ENCODE results near the gene LIMK1. TPM values are rescaled to one million over a fixed set of nuclear protein-coding genes. Genes with fewer than 3 reads are reported as not detected.
A peak's percentile ranks its signal among the peaks of the same experiment; 100 is the strongest.

Gene LIMK1
- total and polyA plus RNA-seq, 2 experiments from 2014 or later, result 13.0 to 96.5 TPM

DNA sequence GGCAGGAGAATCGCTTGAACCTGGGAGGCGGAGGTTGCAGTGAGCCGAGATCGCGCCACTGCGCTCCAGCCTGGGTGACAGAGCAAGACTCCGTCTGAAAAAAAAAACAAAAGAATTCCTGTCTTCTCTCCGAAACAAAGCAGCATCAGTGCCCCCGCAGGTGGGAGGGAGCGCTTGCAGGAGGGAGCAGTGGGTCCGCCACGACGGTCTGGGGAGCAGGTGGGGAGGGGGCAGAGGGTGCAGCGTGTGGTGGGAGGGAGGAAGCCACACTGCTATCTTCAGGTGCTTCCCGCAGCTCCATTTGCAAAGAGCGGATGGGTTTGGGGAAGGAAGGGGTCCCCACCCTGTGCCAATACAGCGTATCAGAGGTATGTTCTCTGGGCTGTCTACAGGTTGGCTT, 31.7 kb downstream of the LIMK1 start:
- H3K4me3 Mint-ChIP-seq, result no peak overlapping the region
- no peaks in the 10 kb centered on the region; the same call in 1 of the 2 replicates for H3K36me3 ChIP-seq (ENCODE audit: insufficient read depth)
- ATAC-seq, result peak; percentile 96
- TF ChIP-seq, protein P1, sequence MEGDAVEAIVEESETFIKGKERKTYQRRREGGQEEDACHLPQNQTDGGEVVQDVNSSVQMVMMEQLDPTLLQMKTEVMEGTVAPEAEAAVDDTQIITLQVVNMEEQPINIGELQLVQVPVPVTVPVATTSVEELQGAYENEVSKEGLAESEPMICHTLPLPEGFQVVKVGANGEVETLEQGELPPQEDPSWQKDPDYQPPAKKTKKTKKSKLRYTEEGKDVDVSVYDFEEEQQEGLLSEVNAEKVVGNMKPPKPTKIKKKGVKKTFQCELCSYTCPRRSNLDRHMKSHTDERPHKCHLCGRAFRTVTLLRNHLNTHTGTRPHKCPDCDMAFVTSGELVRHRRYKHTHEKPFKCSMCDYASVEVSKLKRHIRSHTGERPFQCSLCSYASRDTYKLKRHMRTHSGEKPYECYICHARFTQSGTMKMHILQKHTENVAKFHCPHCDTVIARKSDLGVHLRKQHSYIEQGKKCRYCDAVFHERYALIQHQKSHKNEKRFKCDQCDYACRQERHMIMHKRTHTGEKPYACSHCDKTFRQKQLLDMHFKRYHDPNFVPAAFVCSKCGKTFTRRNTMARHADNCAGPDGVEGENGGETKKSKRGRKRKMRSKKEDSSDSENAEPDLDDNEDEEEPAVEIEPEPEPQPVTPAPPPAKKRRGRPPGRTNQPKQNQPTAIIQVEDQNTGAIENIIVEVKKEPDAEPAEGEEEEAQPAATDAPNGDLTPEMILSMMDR (conservative IDR thresholded peaks at IDR 0.05; ENCODE audit: low read depth in 2 of 2), result peak; percentile 22 to 48; a peak in 3 of 4 replicates
- TF ChIP-seq, protein P2, sequence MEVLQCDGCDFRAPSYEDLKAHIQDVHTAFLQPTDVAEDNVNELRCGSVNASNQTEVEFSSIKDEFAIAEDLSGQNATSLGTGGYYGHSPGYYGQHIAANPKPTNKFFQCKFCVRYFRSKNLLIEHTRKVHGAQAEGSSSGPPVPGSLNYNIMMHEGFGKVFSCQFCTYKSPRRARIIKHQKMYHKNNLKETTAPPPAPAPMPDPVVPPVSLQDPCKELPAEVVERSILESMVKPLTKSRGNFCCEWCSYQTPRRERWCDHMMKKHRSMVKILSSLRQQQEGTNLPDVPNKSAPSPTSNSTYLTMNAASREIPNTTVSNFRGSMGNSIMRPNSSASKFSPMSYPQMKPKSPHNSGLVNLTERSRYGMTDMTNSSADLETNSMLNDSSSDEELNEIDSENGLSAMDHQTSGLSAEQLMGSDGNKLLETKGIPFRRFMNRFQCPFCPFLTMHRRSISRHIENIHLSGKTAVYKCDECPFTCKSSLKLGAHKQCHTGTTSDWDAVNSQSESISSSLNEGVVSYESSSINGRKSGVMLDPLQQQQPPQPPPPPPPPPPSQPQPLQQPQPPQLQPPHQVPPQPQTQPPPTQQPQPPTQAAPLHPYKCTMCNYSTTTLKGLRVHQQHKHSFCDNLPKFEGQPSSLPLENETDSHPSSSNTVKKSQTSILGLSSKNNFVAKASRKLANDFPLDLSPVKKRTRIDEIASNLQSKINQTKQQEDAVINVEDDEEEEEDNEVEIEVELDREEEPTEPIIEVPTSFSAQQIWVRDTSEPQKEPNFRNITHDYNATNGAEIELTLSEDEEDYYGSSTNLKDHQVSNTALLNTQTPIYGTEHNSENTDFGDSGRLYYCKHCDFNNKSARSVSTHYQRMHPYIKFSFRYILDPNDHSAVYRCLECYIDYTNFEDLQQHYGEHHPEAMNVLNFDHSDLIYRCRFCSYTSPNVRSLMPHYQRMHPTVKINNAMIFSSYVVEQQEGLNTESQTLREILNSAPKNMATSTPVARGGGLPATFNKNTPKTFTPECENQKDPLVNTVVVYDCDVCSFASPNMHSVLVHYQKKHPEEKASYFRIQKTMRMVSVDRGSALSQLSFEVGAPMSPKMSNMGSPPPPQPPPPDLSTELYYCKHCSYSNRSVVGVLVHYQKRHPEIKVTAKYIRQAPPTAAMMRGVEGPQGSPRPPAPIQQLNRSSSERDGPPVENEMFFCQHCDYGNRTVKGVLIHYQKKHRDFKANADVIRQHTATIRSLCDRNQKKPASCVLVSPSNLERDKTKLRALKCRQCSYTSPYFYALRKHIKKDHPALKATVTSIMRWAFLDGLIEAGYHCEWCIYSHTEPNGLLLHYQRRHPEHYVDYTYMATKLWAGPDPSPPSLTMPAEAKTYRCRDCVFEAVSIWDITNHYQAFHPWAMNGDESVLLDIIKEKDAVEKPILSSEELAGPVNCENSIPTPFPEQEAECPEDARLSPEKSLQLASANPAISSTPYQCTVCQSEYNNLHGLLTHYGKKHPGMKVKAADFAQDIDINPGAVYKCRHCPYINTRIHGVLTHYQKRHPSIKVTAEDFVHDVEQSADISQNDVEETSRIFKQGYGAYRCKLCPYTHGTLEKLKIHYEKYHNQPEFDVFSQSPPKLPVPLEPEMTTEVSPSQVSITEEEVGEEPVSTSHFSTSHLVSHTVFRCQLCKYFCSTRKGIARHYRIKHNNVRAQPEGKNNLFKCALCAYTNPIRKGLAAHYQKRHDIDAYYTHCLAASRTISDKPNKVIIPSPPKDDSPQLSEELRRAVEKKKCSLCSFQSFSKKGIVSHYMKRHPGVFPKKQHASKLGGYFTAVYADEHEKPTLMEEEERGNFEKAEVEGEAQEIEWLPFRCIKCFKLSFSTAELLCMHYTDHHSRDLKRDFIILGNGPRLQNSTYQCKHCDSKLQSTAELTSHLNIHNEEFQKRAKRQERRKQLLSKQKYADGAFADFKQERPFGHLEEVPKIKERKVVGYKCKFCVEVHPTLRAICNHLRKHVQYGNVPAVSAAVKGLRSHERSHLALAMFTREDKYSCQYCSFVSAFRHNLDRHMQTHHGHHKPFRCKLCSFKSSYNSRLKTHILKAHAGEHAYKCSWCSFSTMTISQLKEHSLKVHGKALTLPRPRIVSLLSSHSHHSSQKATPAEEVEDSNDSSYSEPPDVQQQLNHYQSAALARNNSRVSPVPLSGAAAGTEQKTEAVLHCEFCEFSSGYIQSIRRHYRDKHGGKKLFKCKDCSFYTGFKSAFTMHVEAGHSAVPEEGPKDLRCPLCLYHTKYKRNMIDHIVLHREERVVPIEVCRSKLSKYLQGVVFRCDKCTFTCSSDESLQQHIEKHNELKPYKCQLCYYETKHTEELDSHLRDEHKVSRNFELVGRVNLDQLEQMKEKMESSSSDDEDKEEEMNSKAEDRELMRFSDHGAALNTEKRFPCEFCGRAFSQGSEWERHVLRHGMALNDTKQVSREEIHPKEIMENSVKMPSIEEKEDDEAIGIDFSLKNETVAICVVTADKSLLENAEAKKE (CRISPR knock-in tag; IDR thresholded peaks at IDR 0.05), result no peak
- TF ChIP-seq, protein P3, sequence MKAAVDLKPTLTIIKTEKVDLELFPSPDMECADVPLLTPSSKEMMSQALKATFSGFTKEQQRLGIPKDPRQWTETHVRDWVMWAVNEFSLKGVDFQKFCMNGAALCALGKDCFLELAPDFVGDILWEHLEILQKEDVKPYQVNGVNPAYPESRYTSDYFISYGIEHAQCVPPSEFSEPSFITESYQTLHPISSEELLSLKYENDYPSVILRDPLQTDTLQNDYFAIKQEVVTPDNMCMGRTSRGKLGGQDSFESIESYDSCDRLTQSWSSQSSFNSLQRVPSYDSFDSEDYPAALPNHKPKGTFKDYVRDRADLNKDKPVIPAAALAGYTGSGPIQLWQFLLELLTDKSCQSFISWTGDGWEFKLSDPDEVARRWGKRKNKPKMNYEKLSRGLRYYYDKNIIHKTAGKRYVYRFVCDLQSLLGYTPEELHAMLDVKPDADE (IDR thresholded peaks at IDR 0.05), result no peak
- TF ChIP-seq ZNF331 (CRISPR knock-in tag; IDR thresholded peaks at IDR 0.05; ENCODE audit: low read depth), result no peak
- H3K4me1 ChIP-seq (ENCODE audit: insufficient read depth), result no peaks in the 10 kb centered on the region
- DNase-seq (ENCODE audit: low spot score), result peak; percentile 88
- no peaks in the 10 kb centered on the region for H3K9me2 ChIP-seq (ENCODE audit: insufficient read depth)
- H3K4me3 ChIP-seq, result no peak overlapping the region
- peaks cover 3% of the 10 kb centered on the region; the same call in 1 of the 3 replicates for H3K9me3 Mint-ChIP-seq
- H3K27ac Mint-ChIP-seq, result 0 out of 2 replicates have a peak overlapping the region, but pooled peaks have one; percentile 36
- H3K27me3 Mint-ChIP-seq (ENCODE audit: insufficient read depth, low read depth, poor library complexity), result peaks cover 10% of the 10 kb centered on the region
- H4K20me1 ChIP-seq (replicated peaks; ENCODE audit: insufficient read depth), result no peaks in the 10 kb centered on the region
- H3K27me3 ChIP-seq (ENCODE audit: insufficient read depth), result no peaks in the 10 kb centered on the region
- no peaks in the 10 kb centered on the region for H3K79me2 ChIP-seq (replicated peaks; ENCODE audit: insufficient read depth)
- no peaks in the 10 kb centered on the region; the same call in 1 of the 2 replicates for H3F3A ChIP-seq (replicated peaks; ENCODE audit: low read depth)
- H2AFZ ChIP-seq, result no peak overlapping the region
- H3K4me2 ChIP-seq, result no peak overlapping the region; the same call in 1 of the 2 replicates
- H3K27ac ChIP-seq (ENCODE audit: low read depth), result peak overlapping the region; percentile 63; the same call in 1 of the 2 replicates
- H3K4me1 Mint-ChIP-seq, result no peaks in the 10 kb centered on the region
- H3K36me3 Mint-ChIP-seq (ENCODE audit: low read depth), result peaks cover 71% of the 10 kb centered on the region
